Spleen (tissue), 11 donors: ENCODE data around the gene LPAR6. TPM values are rescaled to one million over a fixed set of nuclear protein-coding genes. Genes with fewer than 3 reads are reported as not detected.

ENCODE experiments used
- DNase-seq: peaks from one replicate; pipeline ENCODE4 v3.0.0-alpha.2; 2020
- H3K27ac ChIP-seq, 8 donors: fragments of 200-600 bp; sonication (generic) in 7 of 8; 1 replicate in 4 of 8; 2 replicates in 4 of 8; pipeline versions ENCODE4 v1.5.0 to v1.8.0; 2016 to 2021; ENCODE audit warnings: inconsistent platforms in 4 of 8, mild to moderate bottlenecking in 4 of 8, moderate library complexity in 1 of 8
- H3K27me3 ChIP-seq, 7 donors: fragments of 200-600 bp; sonication (generic) in 6 of 7; replicated peaks in 1 of 7; 1 replicate in 4 of 7; 2 replicates in 3 of 7; pipeline versions ENCODE4 v1.5.0 to v1.8.0; 2016 to 2021; ENCODE audit warnings: inconsistent platforms in 3 of 7, mild to moderate bottlenecking in 1 of 7
- H3K36me3 ChIP-seq, 6 donors: fragments of 200-600 bp; sonication (generic) in 5 of 6; 1 replicate in 4 of 6; 2 replicates in 2 of 6; pipeline versions ENCODE4 v1.5.0 to v1.8.0; 2016 to 2021; ENCODE audit warnings: inconsistent platforms in 2 of 6
- H3K4me1 ChIP-seq, 6 donors: fragments of 200-600 bp; sonication (generic) in 5 of 6; 1 replicate in 3 of 6; 2 replicates in 3 of 6; pipeline versions ENCODE4 v1.5.0 to v1.8.0; 2016 to 2021; ENCODE audit warnings: inconsistent platforms in 3 of 6
- H3K4me3 ChIP-seq, 8 donors: fragments of 200-600 bp; sonication (generic) in 7 of 8; 1 replicate in 4 of 8; 2 replicates in 4 of 8; pipeline versions ENCODE4 v1.5.0 to v1.8.0; 2016 to 2021; ENCODE audit warnings: inconsistent platforms in 4 of 8, mild to moderate bottlenecking in 4 of 8, moderate library complexity in 2 of 8
- H3K9me3 ChIP-seq, 8 donors: fragments of 200-600 bp; sonication (generic) in 7 of 8; 1 replicate in 4 of 8; 2 replicates in 4 of 8; pipeline versions ENCODE4 v1.5.0 to v1.8.0; 2016 to 2021; ENCODE audit warnings: inconsistent platforms in 4 of 8
- POLR2A ChIP-seq, 3 donors: fragments of 450-650 bp; IDR thresholded peaks; one replicate each; pipeline ENCODE4 v1.5.1; 2017; ENCODE audit warnings: antibody characterized with exemption in 3 of 3, mild to moderate bottlenecking in 1 of 3
- POLR2AphosphoS5 ChIP-seq, 3 donors: sonication (generic); formaldehyde crosslinking; IDR thresholded peaks; one replicate each; pipeline ENCODE4 v1.5.1; 2017; ENCODE audit warnings: antibody characterized with exemption in 3 of 3
- WGBS, 5 donors: extraction: QIAGEN DNeasy Blood & Tissue Kit in 3 of 5; methylation state at CpG; one replicate each; pipeline versions ENCODE4 v1.1.5 to v1.1.7; 2013 to 2018; 5-methylcytosine and 5-hydroxymethylcytosine counted together
- intact Hi-C: fragments of 100-400 bp; cut with DNase I; formaldehyde crosslinking; loops from one replicate; pipeline ENCODE4 v1.15.0; 2023; ENCODE audit warnings: low total_unique reads
- polyA plus RNA-seq, 3 donors: library from polyadenylated mRNA; stranded (reverse); fragments of 200-250 nt; gene quantifications; one replicate each; pipeline ENCODE4 v1.2.1, GENCODE V29; 2013
- total RNA-seq, 7 donors: library from RNA; depleted of rRNA in 3 of 7; stranded (reverse); fragments of >200 nt in 3 of 7; fragmentation: NEBNext Ultra II Directional in 4 of 7; extraction: Animal tissue kit (Norgen Biotek cat#: 25700) in 4 of 7; gene quantifications; one replicate each; pipeline versions ENCODE4 v1.1.0 to v1.2.1, GENCODE V29; 2016 to 2021
- TF ChIP-seq, protein P1 (sequence below), 11 experiments: fragments of 200-600 bp in 7 of 11; fragments of 450-650 bp in 4 of 11; sonication (generic) in 4 of 11; IDR thresholded peaks in 8 of 11; conservative IDR thresholded peaks in 3 of 11; 1 replicate in 7 of 11; 2 replicates in 4 of 11; pipeline versions ENCODE4 v1.4.0 to v1.8.0; 2016 to 2021; ENCODE audit warnings: antibody characterized with exemption in 11 of 11, inconsistent platforms in 4 of 11, mild to moderate bottlenecking in 1 of 11
- donor health status: healthy with polysubstance abuse.
- donor health status: DM: no; HTN: no; CAD: no; lungs with moderate emphysema.
- donor health status: DM: no; HTN: no; CAD: no.
- donor health status: Bipolar disorder and iron deficiency.
- donor health status: healthy.
- donor health status: DM: no; HTN: no; CAD: no.
- donor health status: DM: yes; HTN: yes; CAD: no.

LPAR6 gene
- total and polyA plus RNA-seq, 10 donors = 26.5 to 44.2 (median 32.9) TPM

DNA sequence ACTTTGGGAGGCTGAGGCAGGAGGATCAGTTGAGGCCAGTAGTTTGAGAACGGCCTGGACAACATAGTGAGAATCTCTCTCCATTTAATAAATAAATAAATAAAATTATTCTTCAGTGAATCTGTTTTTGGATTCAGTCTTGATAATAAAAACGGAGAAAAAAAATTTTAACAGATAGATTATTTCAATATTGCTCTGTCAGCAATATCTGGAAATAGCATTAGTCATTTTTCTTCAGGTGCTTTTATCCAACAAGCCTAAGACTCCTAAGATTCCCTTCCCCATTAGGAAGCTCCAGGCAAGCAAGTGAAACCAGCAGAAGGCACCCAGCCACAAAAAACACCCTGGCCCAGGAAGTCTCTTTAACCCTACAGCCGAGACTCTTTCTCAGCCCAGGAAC lies 21.3 kb upstream of the LPAR6 start:
- no peak for DNase-seq
- no peaks in the 10 kb centered on the region for H3K9me3 ChIP-seq
- H3K4me3 ChIP-seq = no peak overlapping the region
- no peak overlapping the region for H3K27ac ChIP-seq
- WGBS, 5 donors = 87 to 95% (median 92%) methylated on average over 3 of the region's 3 CpGs
- peaks cover 4 to 64% (median 38%) of the 10 kb centered on the region in 6 donors for H3K4me1 ChIP-seq
- intact Hi-C loops = no loop called here
- no peaks in the 10 kb centered on the region for H3K27me3 ChIP-seq
- no peaks in the 10 kb centered on the region for H3K36me3 ChIP-seq
- no peak for TF ChIP-seq POLR2AphosphoS5 (IDR thresholded peaks at IDR 0.05)

DNA sequence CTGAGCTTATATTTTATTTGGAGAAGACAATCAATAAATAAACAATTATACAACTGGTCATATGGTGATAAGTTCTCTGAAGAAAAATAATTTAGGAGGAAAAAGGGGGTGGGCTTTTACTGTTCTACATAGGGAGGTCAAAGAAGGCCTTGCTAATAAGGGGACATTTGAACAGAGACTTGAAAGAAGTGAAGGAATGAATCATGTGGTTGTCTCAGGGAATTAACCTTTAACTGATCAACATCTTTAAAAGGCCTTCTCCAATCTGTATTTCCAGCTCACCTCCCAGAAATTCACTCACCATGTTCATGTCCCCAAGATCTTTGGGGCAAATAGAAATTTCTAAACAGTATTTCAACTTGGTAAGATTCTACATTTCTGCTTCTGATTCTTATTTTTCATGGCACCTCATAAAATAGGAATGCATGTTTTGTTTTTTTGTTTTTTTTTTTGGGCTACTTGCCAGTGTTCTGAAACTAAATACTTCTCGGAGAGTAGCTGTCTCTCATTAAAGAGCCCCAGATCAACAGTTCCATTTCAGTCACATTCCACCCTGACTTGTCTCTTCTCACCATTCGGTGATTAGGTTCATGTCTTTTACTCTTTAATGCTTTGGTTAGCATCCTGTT lies 19.2 kb upstream of the LPAR6 start:
- peaks cover 0 to under 1% (median 0%) of the 10 kb centered on the region in 6 donors for H3K36me3 ChIP-seq
- H3K9me3 ChIP-seq = no peaks in the 10 kb centered on the region
- H3K27me3 ChIP-seq = no peaks in the 10 kb centered on the region
- no peak for DNase-seq
- H3K4me3 ChIP-seq = no peak overlapping the region
- peaks cover 4 to 62% (median 35%) of the 10 kb centered on the region in 6 donors for H3K4me1 ChIP-seq
- 47 to 68% (median 58%) methylated on average over 2 of the region's 2 CpGs for WGBS, 5 donors
- no peak for TF ChIP-seq POLR2AphosphoS5 (IDR thresholded peaks at IDR 0.05)
- no peak for TF ChIP-seq POLR2A (IDR thresholded peaks at IDR 0.05)
- TF ChIP-seq, protein P1, sequence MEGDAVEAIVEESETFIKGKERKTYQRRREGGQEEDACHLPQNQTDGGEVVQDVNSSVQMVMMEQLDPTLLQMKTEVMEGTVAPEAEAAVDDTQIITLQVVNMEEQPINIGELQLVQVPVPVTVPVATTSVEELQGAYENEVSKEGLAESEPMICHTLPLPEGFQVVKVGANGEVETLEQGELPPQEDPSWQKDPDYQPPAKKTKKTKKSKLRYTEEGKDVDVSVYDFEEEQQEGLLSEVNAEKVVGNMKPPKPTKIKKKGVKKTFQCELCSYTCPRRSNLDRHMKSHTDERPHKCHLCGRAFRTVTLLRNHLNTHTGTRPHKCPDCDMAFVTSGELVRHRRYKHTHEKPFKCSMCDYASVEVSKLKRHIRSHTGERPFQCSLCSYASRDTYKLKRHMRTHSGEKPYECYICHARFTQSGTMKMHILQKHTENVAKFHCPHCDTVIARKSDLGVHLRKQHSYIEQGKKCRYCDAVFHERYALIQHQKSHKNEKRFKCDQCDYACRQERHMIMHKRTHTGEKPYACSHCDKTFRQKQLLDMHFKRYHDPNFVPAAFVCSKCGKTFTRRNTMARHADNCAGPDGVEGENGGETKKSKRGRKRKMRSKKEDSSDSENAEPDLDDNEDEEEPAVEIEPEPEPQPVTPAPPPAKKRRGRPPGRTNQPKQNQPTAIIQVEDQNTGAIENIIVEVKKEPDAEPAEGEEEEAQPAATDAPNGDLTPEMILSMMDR (IDR thresholded peaks at IDR 0.05 in 8 of 11, conservative IDR thresholded peaks at IDR 0.05 in 3 of 11) = no peak
- intact Hi-C loops = no loop called here
- peak overlapping the region in 7 of 8 donors; percentile 15 to 57 (median 41) for H3K27ac ChIP-seq

DNA sequence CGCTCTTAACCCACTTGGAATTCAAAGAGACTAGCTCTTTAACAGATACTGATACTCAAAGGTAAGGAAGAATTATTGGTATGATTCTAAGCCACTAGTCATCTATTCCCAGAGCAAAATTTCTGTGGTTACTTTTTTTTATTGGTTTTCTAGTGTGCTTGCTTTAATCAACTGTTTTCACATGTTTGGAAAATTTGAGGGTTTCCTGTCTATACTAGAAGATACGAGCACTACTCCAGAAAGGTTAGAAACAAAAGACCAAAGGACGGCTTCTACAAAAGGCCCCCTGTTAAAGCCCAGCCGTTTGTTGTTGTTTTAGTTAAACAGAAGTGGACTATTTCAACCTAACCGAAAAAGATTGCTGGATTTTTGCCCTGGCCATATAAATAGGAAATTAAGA lies 18.5 kb upstream of the LPAR6 start:
- intact Hi-C loops = no loop called here
- DNase-seq = no peak
- Histone ChIP-seq H3K4me1 (peaks cover 4 to 55% (median 28%) of the 10 kb centered on the region in 6 donors), H3K9me3 (no peaks in the 10 kb centered on the region), H3K4me3 (no peak overlapping the region), H3K27me3 (no peaks in the 10 kb centered on the region), H3K27ac (peak overlapping the region in 6 of 8 donors; percentile 15 to 57 (median 44)), H3K36me3 (peaks cover 0 to 6% (median 0%) of the 10 kb centered on the region in 6 donors)
- WGBS, 5 donors = 40 to 56% (median 42%) methylated on average over 5 of the region's 5 CpGs
- TF ChIP-seq, protein P1 (IDR thresholded peaks at IDR 0.05 in 8 of 11, conservative IDR thresholded peaks at IDR 0.05 in 3 of 11) = no peak

DNA sequence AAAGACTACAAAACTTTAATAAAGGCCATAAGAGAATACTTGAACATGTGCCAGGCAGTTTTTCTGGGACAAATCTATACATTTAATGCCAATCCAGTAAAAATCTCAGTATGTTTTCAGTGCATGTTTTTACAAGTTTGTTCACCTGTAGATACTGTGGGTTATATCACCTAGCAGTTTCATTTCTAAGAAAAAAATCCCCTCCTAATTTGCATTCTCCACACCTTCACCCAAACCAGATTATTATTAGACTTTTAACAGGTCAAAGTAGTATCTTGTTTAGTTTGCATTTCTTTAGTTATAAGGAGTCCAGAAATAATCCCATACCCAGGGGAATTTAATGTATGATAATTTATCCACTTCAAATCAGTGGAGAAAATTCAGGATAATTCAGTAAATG lies 17.0 kb upstream of the LPAR6 start:
- DNase-seq = no peak
- TF ChIP-seq, protein P1 (IDR thresholded peaks at IDR 0.05 in 8 of 11, conservative IDR thresholded peaks at IDR 0.05 in 3 of 11) = no peak
- TF ChIP-seq POLR2A (IDR thresholded peaks at IDR 0.05) (no peak), POLR2AphosphoS5 (IDR thresholded peaks at IDR 0.05) (no peak)
- H3K36me3 ChIP-seq = peaks cover 0 to 6% (median 0%) of the 10 kb centered on the region in 6 donors
- no peaks in the 10 kb centered on the region for H3K9me3 ChIP-seq
- intact Hi-C loops = no loop called here
- peaks cover 0 to 49% (median 22%) of the 10 kb centered on the region in 6 donors for H3K4me1 ChIP-seq
- H3K27ac ChIP-seq = no peak overlapping the region
- H3K4me3 ChIP-seq = no peak overlapping the region
- H3K27me3 ChIP-seq = no peaks in the 10 kb centered on the region
